Measurements from ENCODE around the gene PCSK4.

PCSK4 gene

GRCh38 chr19:1523412-1524286 lies 33.5 kb upstream of the PCSK4 start, which contains the start of gene PLK5:
Gene PLK5 (plus strand): TSS chr19:1524077. CDS start chr19:1526997, 2,920 bp downstream.
- Histone ChIP-seq H3K4me2 (ENCODE audit: low read length) (no peak within 1 kb of the TSS), H3K79me2 (ENCODE audit: control insufficient read depth, low read length) (no peaks in the 10 kb centered on the region), H3K4me1 (ENCODE audit: control insufficient read depth, low read length) (no peaks in the 10 kb centered on the region), H3K27ac (ENCODE audit: low read depth, low read length) (no peak within 1 kb of the TSS), H3K4me3 (ENCODE audit: low read length) (no peak within 1 kb of the TSS), H4K20me1 (ENCODE audit: control insufficient read depth, insufficient read depth, low read depth, low read length) (no peaks in the 10 kb centered on the region), H3K9me2 (replicated peaks; ENCODE audit: control insufficient read depth, low read length) (no peaks in the 10 kb centered on the region), H3F3A (ENCODE audit: control insufficient read depth, insufficient read depth) (no peaks in the 10 kb centered on the region), H3K27me3 (ENCODE audit: control insufficient read depth, low read length) (no peaks in the 10 kb centered on the region), H3K36me3 (ENCODE audit: control insufficient read depth, low read length) (no peaks in the 10 kb centered on the region), H3K9me3 (ENCODE audit: control insufficient read depth, insufficient read depth, low read length) (no peaks in the 10 kb centered on the region)
- no peak for TF ChIP-seq EZH2phosphoT487 (IDR thresholded peaks at IDR 0.05; ENCODE audit: borderline replicate concordance, low read length)
- TF ChIP-seq, protein P1, sequence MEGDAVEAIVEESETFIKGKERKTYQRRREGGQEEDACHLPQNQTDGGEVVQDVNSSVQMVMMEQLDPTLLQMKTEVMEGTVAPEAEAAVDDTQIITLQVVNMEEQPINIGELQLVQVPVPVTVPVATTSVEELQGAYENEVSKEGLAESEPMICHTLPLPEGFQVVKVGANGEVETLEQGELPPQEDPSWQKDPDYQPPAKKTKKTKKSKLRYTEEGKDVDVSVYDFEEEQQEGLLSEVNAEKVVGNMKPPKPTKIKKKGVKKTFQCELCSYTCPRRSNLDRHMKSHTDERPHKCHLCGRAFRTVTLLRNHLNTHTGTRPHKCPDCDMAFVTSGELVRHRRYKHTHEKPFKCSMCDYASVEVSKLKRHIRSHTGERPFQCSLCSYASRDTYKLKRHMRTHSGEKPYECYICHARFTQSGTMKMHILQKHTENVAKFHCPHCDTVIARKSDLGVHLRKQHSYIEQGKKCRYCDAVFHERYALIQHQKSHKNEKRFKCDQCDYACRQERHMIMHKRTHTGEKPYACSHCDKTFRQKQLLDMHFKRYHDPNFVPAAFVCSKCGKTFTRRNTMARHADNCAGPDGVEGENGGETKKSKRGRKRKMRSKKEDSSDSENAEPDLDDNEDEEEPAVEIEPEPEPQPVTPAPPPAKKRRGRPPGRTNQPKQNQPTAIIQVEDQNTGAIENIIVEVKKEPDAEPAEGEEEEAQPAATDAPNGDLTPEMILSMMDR (IDR thresholded peaks at IDR 0.05; ENCODE audit: low read depth, low read length, poor library complexity, severe bottlenecking) = no peak

- TF ChIP-seq, protein P1 (IDR thresholded peaks at IDR 0.05; ENCODE audit: low read depth, low read length, poor library complexity, severe bottlenecking) = no peak
- no peak for TF ChIP-seq EZH2phosphoT487 (IDR thresholded peaks at IDR 0.05; ENCODE audit: borderline replicate concordance, low read length)
- Histone ChIP-seq H3F3A (ENCODE audit: control insufficient read depth, insufficient read depth) (no peaks in the 10 kb centered on the region), H4K20me1 (ENCODE audit: control insufficient read depth, insufficient read depth, low read depth, low read length) (no peaks in the 10 kb centered on the region), H3K36me3 (ENCODE audit: control insufficient read depth, low read length) (no peaks in the 10 kb centered on the region), H3K27me3 (ENCODE audit: control insufficient read depth, low read length) (no peaks in the 10 kb centered on the region), H3K79me2 (ENCODE audit: control insufficient read depth, low read length) (no peaks in the 10 kb centered on the region), H3K9me3 (ENCODE audit: control insufficient read depth, insufficient read depth, low read length) (no peaks in the 10 kb centered on the region), H3K4me1 (ENCODE audit: control insufficient read depth, low read length) (no peaks in the 10 kb centered on the region), H3K4me3 (ENCODE audit: low read length) (no peak overlapping the region), H3K27ac (ENCODE audit: low read depth, low read length) (no peak overlapping the region), H3K9me2 (replicated peaks; ENCODE audit: control insufficient read depth, low read length) (no peaks in the 10 kb centered on the region), H3K4me2 (ENCODE audit: low read length) (no peak overlapping the region)
Measured at GRCh38 chr19:1522838-1523237, 32.7 kb upstream of the PCSK4 start.

- Histone ChIP-seq H3K4me1 (ENCODE audit: control insufficient read depth, low read length) (no peaks in the 10 kb centered on the region), H3K9me3 (ENCODE audit: control insufficient read depth, insufficient read depth, low read length) (no peaks in the 10 kb centered on the region), H3K27ac (ENCODE audit: low read depth, low read length) (no peak overlapping the region), H3K27me3 (ENCODE audit: control insufficient read depth, low read length) (no peaks in the 10 kb centered on the region), H3K9me2 (replicated peaks; ENCODE audit: control insufficient read depth, low read length) (no peaks in the 10 kb centered on the region), H4K20me1 (ENCODE audit: control insufficient read depth, insufficient read depth, low read depth, low read length) (no peaks in the 10 kb centered on the region), H3K4me3 (ENCODE audit: low read length) (no peak overlapping the region), H3K4me2 (ENCODE audit: low read length) (no peak overlapping the region), H3K36me3 (ENCODE audit: control insufficient read depth, low read length) (no peaks in the 10 kb centered on the region), H3F3A (ENCODE audit: control insufficient read depth, insufficient read depth) (no peaks in the 10 kb centered on the region), H3K79me2 (ENCODE audit: control insufficient read depth, low read length) (no peaks in the 10 kb centered on the region)
- TF ChIP-seq, protein P1 (IDR thresholded peaks at IDR 0.05; ENCODE audit: low read depth, low read length, poor library complexity, severe bottlenecking) = no peak
- TF ChIP-seq EZH2phosphoT487 (IDR thresholded peaks at IDR 0.05; ENCODE audit: borderline replicate concordance, low read length) = no peak
Measured at GRCh38 chr19:1522061-1522460, 31.9 kb upstream of the PCSK4 start.

All from DOHH2 (cell line).